Sigmoid colon (tissue), 4 donors: ENCODE data around the gene ARHGEF19.

Experiments
- CTCF ChIP-seq, 4 experiments: fragments of 450-650 bp in 3 of 4; fragments of 200-600 bp in 1 of 4; IDR thresholded peaks; one replicate each; pipeline ENCODE4 v1.5.1; 2016 to 2019; ENCODE audit warnings: antibody characterized with exemption in 4 of 4, mild to moderate bottlenecking in 3 of 4, moderate library complexity in 2 of 4
- POLR2A ChIP-seq, 2 donors: fragments of 450-650 bp; IDR thresholded peaks; one replicate each; pipeline ENCODE4 v1.6.1; 2016; ENCODE audit warnings: antibody characterized with exemption in 2 of 2, mild to moderate bottlenecking in 2 of 2, moderate library complexity in 2 of 2
- POLR2AphosphoS5 ChIP-seq, 4 donors: sonication (generic); formaldehyde crosslinking; IDR thresholded peaks; one replicate each; pipeline ENCODE4 v1.6.1; 2017; ENCODE audit warnings: antibody characterized with exemption in 4 of 4

GRCh38 chr1:16244650-16245285, 32.3 kb upstream of the ARHGEF19 start:
- no peak for TF ChIP-seq POLR2A (IDR thresholded peaks at IDR 0.05)
- no peak for TF ChIP-seq CTCF (IDR thresholded peaks at IDR 0.05)
- no peak for TF ChIP-seq POLR2AphosphoS5 (IDR thresholded peaks at IDR 0.05)
